CD14-positive monocyte (primary cell): ENCODE data around the gene ZBTB4. TPM values are rescaled to one million over a fixed set of nuclear protein-coding genes. Genes with fewer than 3 reads are reported as not detected.

Experiments used
- DNase-seq, 3 donors: peaks; one replicate each; pipeline ENCODE4 v3.0.0-alpha.2; 2011 to 2022
- H2AFZ ChIP-seq: 2 replicates; pipeline ENCODE4 v1.6.0; 2012; ENCODE audit warnings: mild to moderate bottlenecking, low read depth, low read length, inconsistent platforms; ENCODE audit not compliant: insufficient read depth, poor library complexity, severe bottlenecking
- H3K27ac ChIP-seq, 2 donors: 1 replicate in 1 of 2; 2 replicates in 1 of 2; pipeline ENCODE4 v1.5.1; 2012 to 2013; ENCODE audit warnings: low read length in 2 of 2, control low read depth in 1 of 2, inconsistent platforms in 1 of 2, low read depth in 1 of 2, mild to moderate bottlenecking in 1 of 2
- H3K27me3 ChIP-seq, 2 donors: one replicate each; pipeline versions ENCODE4 v1.6.0 to v1.6.1; 2011 to 2013; ENCODE audit warnings: low read length in 2 of 2; ENCODE audit not compliant: control insufficient read depth in 2 of 2, insufficient read depth in 2 of 2
- H3K36me3 ChIP-seq, 2 donors: replicated peaks in 1 of 2; 1 replicate in 1 of 2; 2 replicates in 1 of 2; pipeline versions ENCODE4 v1.5.1 to v1.6.1; 2012 to 2013; ENCODE audit warnings: low read length in 2 of 2, control low read depth in 1 of 2, inconsistent platforms in 1 of 2, mild to moderate bottlenecking in 1 of 2; ENCODE audit not compliant: insufficient read depth in 2 of 2, control insufficient read depth in 1 of 2
- H3K4me1 ChIP-seq, 2 donors: 1 replicate in 1 of 2; 2 replicates in 1 of 2; pipeline versions ENCODE4 v1.5.1 to v1.6.1; 2012 to 2013; ENCODE audit warnings: low read length in 2 of 2, control low read depth in 1 of 2, inconsistent platforms in 1 of 2, mild to moderate bottlenecking in 1 of 2, moderate library complexity in 1 of 2; ENCODE audit not compliant: insufficient read depth in 2 of 2, control insufficient read depth in 1 of 2
- H3K4me2 ChIP-seq: replicated peaks from 2 replicates; pipeline ENCODE3; 2012; ENCODE audit warnings: low read length, moderate library complexity, mild to moderate bottlenecking; ENCODE audit not compliant: poor library complexity, severe bottlenecking; ENCODE audit errors: extremely low read depth
- H3K4me3 ChIP-seq, 3 experiments: fragments of 200-600 bp in 1 of 3; sonication (generic) in 1 of 3; replicated peaks in 1 of 3; 1 replicate in 2 of 3; 2 replicates in 1 of 3; pipeline ENCODE4 v1.5.1; 2011 to 2013; ENCODE audit warnings: low read length in 3 of 3, mild to moderate bottlenecking in 3 of 3, control low read depth in 2 of 3, low read depth in 2 of 3, inconsistent platforms in 1 of 3, moderate library complexity in 1 of 3
- H3K79me2 ChIP-seq: 2 replicates; pipeline ENCODE4 v1.6.0; 2012; ENCODE audit warnings: mild to moderate bottlenecking, control low read depth, inconsistent platforms, low read length, moderate library complexity; ENCODE audit not compliant: insufficient read depth
- H3K9ac ChIP-seq: 2 replicates; pipeline ENCODE4 v1.6.0; 2017; ENCODE audit warnings: low read length, mild to moderate bottlenecking; ENCODE audit not compliant: insufficient read depth, poor library complexity, severe bottlenecking
- H3K9me3 ChIP-seq, 2 donors: replicated peaks in 1 of 2; 1 replicate in 1 of 2; 2 replicates in 1 of 2; pipeline versions ENCODE4 v1.5.1 to v1.6.1; 2012 to 2013; ENCODE audit warnings: low read length in 2 of 2, control low read depth in 1 of 2; ENCODE audit not compliant: control insufficient read depth in 1 of 2, insufficient read depth in 1 of 2
- H4K20me1 ChIP-seq: 2 replicates; pipeline ENCODE4 v1.6.0; 2012; ENCODE audit warnings: mild to moderate bottlenecking, low read length, control low read depth, moderate library complexity; ENCODE audit not compliant: insufficient read depth
- H3K27ac Mint-ChIP-seq, 7 donors: one replicate each; pipeline ENCODE4 v1.8.0; 2020; ENCODE audit warnings: mild to moderate bottlenecking in 7 of 7, mixed read lengths in 7 of 7, moderate library complexity in 6 of 7, inconsistent platforms in 2 of 7
- H3K27me3 Mint-ChIP-seq, 3 donors: one replicate each; pipeline ENCODE4 v1.8.0; 2021 to 2022; ENCODE audit warnings: low read depth in 3 of 3, mild to moderate bottlenecking in 3 of 3, mixed read lengths in 3 of 3, moderate library complexity in 3 of 3, inconsistent platforms in 1 of 3
- H3K36me3 Mint-ChIP-seq, 2 donors: one replicate each; pipeline ENCODE4 v1.8.0; 2020; ENCODE audit warnings: mixed read lengths in 2 of 2, inconsistent platforms in 1 of 2, mild to moderate bottlenecking in 1 of 2
- H3K4me1 Mint-ChIP-seq: one replicate; pipeline ENCODE4 v1.8.0; 2020; ENCODE audit warnings: mild to moderate bottlenecking, mixed read lengths
- H3K4me3 Mint-ChIP-seq, 2 donors: one replicate each; pipeline ENCODE4 v1.8.0; 2020; ENCODE audit warnings: mild to moderate bottlenecking in 2 of 2, mixed read lengths in 2 of 2, moderate library complexity in 1 of 2
- H3K9me3 Mint-ChIP-seq, 7 donors: one replicate each; pipeline ENCODE4 v1.8.0; 2020 to 2022; ENCODE audit warnings: mixed read lengths in 7 of 7, mild to moderate bottlenecking in 6 of 7, moderate library complexity in 6 of 7, inconsistent platforms in 2 of 7
- WGBS: methylation state at CpG from one replicate; pipeline ENCODE4 v1.1.5; 2013; ENCODE audit warnings: missing lambda C conversion rate; ENCODE audit not compliant: insufficient coverage; 5-methylcytosine and 5-hydroxymethylcytosine counted together
- intact Hi-C, 2 donors: fragments of 100-400 bp; cut with micrococcal nuclease; formaldehyde crosslinking; loops; one replicate each; pipeline versions ENCODE4 v1.15.0 to v1.15.1; 2023
- polyA plus RNA-seq, 3 donors: library from polyadenylated mRNA; depleted of rRNA in 1 of 3; unstranded in 2 of 3; stranded (reverse) in 1 of 3; fragments of 300-500 nt in 2 of 3; fragments of >200 nt in 1 of 3; fragmentation: Illumina TruSeq in 2 of 3; gene quantifications; 1 replicate in 2 of 3; 2 replicates in 1 of 3; pipeline ENCODE4 v1.2.3, GENCODE V29; 2012 to 2021
- TF ChIP-seq, protein P1 (sequence below): fragments of 200-600 bp; IDR thresholded peaks from one replicate; pipeline ENCODE4 v1.8.0; 2022; ENCODE audit warnings: antibody characterized with exemption, mild to moderate bottlenecking

Gene ZBTB4
- polyA plus RNA-seq, 3 donors: 3.4 to 8.1 (median 4.4) TPM

- Histone ChIP-seq H3K36me3 (no peaks in the 10 kb centered on the region), H3K4me2 (peak overlapping the region; percentile 61), H3K27me3 (peaks cover 29 to 67% of the 10 kb centered on the region in 2 donors), H4K20me1 (peaks cover 29% of the 10 kb centered on the region), H3K9me3 (peaks cover 0 to 18% of the 10 kb centered on the region in 2 donors), H3K27ac (no peak overlapping the region), H3K9ac (no peak overlapping the region), H3K4me3 (peak overlapping the region in 1 of 3 experiments; percentile 52), H3K79me2 (peaks cover 8% of the 10 kb centered on the region), H2AFZ (no peak overlapping the region), H3K4me1 (peaks cover 53 to 63% of the 10 kb centered on the region in 2 donors)
- Mint-ChIP-seq H3K4me1 (peaks cover 52% of the 10 kb centered on the region), H3K9me3 (peaks cover 0 to 17% (median 9%) of the 10 kb centered on the region in 7 donors), H3K27ac (peak overlapping the region in 1 of 7 donors; percentile 40), H3K4me3 (peak overlapping the region; percentile 66 to 84), H3K27me3 (peaks cover 58 to 79% (median 70%) of the 10 kb centered on the region in 3 donors), H3K36me3 (peaks cover 10 to 17% of the 10 kb centered on the region in 2 donors)
- peak; percentile 26 to 51 (median 31) for DNase-seq
- 1% methylated on average over 33 of the region's 46 CpGs for WGBS
- TF ChIP-seq, protein P1, sequence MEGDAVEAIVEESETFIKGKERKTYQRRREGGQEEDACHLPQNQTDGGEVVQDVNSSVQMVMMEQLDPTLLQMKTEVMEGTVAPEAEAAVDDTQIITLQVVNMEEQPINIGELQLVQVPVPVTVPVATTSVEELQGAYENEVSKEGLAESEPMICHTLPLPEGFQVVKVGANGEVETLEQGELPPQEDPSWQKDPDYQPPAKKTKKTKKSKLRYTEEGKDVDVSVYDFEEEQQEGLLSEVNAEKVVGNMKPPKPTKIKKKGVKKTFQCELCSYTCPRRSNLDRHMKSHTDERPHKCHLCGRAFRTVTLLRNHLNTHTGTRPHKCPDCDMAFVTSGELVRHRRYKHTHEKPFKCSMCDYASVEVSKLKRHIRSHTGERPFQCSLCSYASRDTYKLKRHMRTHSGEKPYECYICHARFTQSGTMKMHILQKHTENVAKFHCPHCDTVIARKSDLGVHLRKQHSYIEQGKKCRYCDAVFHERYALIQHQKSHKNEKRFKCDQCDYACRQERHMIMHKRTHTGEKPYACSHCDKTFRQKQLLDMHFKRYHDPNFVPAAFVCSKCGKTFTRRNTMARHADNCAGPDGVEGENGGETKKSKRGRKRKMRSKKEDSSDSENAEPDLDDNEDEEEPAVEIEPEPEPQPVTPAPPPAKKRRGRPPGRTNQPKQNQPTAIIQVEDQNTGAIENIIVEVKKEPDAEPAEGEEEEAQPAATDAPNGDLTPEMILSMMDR: no peak
- intact Hi-C loops: no loop called here
These were observed 39.2 kb downstream of the ZBTB4 start for GRCh38 chr17:7440113-7440833.

DNA sequence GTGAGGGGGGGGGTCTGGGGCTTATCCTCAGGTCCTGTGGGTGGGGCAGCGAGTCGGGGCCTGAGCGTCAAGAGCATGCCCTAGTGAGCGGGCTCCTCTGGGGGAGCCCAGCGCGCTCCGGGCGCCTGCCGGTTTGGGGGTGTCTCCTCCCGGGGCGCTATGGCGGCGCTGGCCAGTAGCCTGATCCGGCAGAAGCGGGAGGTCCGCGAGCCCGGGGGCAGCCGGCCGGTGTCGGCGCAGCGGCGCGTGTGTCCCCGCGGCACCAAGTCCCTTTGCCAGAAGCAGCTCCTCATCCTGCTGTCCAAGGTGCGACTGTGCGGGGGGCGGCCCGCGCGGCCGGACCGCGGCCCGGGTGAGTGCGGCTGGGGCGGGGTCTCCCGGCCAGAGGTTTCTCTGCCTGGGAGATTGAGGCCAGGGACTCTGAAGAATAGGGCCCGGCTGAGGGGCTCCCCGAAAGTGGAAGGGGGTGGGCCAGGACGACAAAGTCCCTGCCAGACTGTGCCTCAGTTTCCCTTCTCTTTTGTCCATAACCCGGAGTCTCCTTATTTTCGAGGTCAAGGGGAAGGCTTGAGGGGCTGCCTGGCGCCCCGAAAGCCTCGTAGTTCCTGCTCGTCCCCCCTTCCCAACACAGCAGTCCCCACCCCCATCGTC is 39.8 kb downstream of the ZBTB4 start, which contains the start of gene FGF11:
FGF11 (plus strand) TSS at position 51 of the 651 bp plus-strand sequence; CDS start at position 160, 109 bp downstream.
- intact Hi-C loops: loop anchor here (1.0 to 10.0 kb wide), 5 partner anchors 46 to 245 kb away; partner anchors contain the start of genes SENP3 (in 2 of the 2), MPDU1 (in 1 of the 2), TP53 (in 1 of the 2) and WRAP53 (in 1 of the 2)
- Mint-ChIP-seq H3K9me3 (peaks cover 0 to 17% (median 8%) of the 10 kb centered on the region in 7 donors), H3K36me3 (peaks cover 10 to 17% of the 10 kb centered on the region in 2 donors), H3K4me3 (peak within 1 kb of the TSS; percentile 69 to 91), H3K27me3 (peaks cover 51 to 73% (median 64%) of the 10 kb centered on the region in 3 donors), H3K4me1 (peaks cover 51% of the 10 kb centered on the region), H3K27ac (peak within 1 kb of the TSS in 2 of 7 donors; percentile 40 to 59)
- Histone ChIP-seq H3K27me3 (peaks cover 29 to 60% of the 10 kb centered on the region in 2 donors), H3K4me3 (peak within 1 kb of the TSS in 2 of 3 experiments; percentile 32 to 95), H3K27ac (no peak within 1 kb of the TSS), H4K20me1 (peaks cover 29% of the 10 kb centered on the region), H2AFZ (peak within 1 kb of the TSS; percentile 75), H3K4me1 (peaks cover 52 to 58% of the 10 kb centered on the region in 2 donors), H3K79me2 (peaks cover 8% of the 10 kb centered on the region), H3K4me2 (peak within 1 kb of the TSS; percentile 99), H3K9ac (no peak within 1 kb of the TSS), H3K36me3 (no peaks in the 10 kb centered on the region), H3K9me3 (peaks cover 0 to 18% of the 10 kb centered on the region in 2 donors)
- TF ChIP-seq, protein P1: no peak
- DNase-seq: no peak
- WGBS: 2% methylated on average over 46 of the region's 50 CpGs
